DMS114 treated with DMSO at 0.1 percent for 48 hours (cell line): Measurements from ENCODE around the gene BMPER.
A peak's percentile ranks its signal among the peaks of the same experiment; 100 is the strongest.

Experiments used
- DNase-seq: peaks from one replicate; lab custom pipeline; 2025; ENCODE audit not compliant: unreplicated experiment; lab: John Stamatoyannopoulos, UW

The BMPER gene

DNA sequence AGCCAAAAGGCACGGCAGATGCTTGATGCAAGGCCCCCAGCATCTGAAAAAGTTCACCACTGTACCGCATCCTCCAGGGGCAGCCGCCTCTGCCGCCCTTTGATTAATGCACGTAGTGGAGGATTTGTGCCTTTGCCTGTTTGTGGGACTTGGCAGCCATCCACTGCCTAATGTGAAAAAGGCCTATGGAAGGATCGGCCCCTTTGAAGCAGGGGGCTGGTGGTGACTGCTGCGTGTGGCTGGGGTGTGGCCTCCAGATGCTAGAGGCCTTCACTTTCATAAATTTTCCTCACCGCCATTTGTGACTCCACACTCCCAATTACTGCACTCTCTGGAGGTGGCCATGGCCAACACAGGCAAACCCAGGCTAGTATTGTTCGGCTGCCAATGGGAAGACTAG, 226.0 kb downstream of the BMPER start:
- DNase-seq: no peak

DNA sequence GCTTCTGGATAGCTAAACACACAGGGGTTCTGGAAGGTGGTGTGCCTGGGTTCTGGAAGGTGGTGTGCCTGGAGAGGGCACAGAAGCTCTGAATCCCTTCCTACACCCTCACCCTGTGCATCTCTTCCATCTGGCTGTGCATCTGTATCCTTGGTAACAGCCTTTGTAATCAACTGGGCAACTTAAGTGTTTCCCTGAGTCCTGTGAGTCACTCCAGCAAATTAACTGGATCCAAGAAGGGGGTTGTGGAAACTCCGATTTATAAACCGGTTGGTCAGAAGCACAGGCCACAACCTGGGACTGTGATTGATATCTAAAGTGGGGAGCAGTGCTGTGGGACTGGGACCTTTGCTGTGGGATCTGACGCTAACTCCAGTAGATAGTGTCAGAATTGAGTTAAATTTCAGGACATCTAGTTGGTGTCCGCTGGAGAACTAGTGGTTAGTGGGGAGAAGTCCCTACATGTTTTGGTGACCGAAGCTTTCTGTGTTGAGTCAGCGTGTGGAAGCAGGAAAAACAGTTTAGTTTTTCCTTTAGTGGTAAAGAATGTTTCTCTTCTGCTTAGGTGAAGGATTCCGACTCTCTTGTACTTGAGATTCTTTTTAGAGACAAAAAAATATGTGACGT, 228.1 kb downstream of the BMPER start:
- DNase-seq: no peak

DNA sequence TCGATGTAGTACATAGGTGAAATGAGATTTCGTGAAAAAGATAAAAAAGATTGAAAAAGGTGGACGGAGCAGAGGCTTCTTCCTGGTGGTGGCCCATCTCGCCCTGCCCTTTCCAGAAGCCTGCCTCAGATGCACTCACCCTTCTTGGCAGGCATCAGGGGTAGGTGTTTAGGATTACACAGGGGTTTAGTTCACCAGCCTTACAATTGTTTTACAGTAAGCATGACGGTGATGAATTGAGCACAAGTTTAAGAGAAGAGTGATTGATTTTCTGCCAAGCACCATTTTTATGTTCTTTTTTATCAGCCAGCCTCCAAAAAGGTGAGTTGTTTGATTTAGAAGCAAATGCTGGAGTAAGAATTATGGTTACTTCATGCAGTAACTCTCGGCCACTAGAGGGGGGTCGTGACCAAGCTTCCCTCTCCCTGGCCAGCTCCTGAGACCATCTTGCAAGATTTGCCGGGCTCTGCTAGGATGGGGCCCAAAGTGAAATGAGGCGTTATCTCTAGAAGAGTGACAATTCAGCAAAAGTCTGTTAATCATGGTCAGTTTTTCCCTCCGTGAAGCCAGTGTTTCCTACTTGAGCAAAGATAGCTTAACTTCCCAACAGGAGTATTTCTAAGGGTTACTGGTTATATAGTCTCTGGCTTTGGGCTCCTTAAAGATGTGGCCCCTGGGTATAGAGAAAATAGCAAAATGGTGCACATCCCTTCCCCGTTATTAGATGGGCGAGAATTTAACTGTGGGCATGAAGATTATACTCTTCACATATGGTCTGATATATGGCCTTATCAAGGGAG, 228.8 kb downstream of the BMPER start:
- DNase-seq: peak; percentile 44

DNA sequence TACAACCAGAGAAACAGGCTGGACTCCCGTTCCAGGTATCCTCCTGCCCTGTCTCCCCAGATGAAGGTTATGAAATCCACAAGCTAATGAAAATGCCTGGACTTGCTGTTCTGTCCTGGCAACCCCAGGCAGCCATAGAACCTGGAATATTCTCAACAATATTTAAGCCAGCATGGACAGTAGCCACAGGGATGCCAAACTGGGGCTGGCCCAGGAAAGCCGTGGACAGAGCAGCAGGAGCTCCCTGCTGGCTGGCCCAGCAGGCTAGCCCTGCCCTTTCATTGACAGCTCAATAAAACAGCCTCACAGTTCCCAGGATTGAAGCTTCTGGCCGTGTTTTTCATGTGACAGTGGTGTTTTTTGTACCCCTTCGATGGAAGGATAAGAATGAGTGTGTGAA, 230.6 kb downstream of the BMPER start:
- no peak for DNase-seq

DNA sequence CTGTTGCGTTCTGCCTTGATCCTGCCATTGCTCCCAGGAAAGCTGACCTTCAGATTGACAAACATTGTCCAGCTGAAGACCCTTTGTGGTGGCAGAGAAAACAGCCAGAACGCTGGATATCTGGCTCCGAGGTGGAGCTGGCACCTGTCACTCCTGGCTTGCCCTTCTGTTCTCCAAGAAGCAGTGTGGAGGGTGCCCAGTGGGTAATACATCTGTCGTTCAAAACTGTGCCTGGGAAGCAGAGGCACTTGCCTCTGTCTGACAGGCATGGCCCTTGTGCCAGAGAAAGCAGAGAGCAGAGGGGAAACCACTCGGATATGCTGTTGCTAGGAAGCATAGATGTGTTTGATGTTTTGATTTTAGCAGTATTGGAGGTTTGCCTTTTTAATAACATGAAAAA, 231.4 kb downstream of the BMPER start:
- no peak for DNase-seq

DNA sequence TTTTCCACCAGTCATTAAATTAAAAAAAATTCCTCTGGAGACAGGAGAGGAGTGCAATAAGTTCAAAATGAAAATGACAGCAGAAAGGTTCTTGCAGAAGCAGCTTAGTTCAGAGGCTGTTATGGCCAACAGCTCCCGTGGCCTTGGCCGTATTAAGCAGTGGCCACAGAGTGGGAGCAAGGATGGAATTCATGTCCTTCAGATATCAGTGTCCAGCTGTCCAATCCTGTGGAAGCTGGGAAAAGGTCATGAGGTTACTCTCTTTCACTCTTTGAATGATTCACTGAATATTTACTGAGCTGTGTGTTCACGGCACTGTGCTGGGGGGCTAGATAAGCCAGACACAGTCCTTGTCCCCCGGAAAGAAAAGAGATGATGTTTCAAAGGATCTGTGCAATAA, 231.8 kb downstream of the BMPER start:
- DNase-seq: no peak

DNA sequence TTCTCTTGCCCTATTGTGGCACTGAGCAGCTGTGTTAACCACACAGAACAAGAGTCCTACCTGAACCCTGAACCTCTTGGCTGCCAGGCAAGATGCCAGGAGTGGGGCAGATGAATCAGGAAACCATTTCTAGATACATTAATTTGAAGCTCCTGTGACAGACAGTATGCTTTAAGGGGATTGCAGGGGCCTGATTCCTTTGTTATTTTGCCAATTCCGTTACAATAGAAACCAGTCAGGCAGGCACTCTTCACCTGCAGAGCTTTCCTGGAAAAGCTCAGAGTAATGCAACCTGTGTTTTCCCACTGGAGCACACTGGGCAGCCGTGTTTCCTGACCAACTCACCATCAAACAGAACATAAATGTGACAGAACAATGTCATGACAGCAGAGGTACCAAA, 233.1 kb downstream of the BMPER start:
- no peak for DNase-seq

DNA sequence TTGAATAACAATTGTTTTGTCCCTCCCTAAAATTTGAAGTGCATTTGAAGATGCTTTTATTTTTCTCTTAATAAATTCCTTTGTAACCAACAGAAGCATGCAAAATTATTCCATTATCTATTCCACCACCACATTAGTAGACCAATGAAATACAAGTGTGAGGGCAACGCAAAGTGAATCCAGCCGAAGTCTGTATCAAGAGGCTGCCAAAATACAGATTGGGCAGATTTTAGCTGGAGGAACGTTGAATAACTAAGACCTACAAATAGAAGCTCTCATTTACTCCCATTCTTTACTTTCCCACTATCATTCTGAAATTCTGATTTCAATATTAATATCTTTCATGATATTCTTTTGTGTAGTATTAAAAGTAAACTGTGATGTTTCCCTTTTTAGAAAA, 233.7 kb downstream of the BMPER start:
- no peak for DNase-seq

DNA sequence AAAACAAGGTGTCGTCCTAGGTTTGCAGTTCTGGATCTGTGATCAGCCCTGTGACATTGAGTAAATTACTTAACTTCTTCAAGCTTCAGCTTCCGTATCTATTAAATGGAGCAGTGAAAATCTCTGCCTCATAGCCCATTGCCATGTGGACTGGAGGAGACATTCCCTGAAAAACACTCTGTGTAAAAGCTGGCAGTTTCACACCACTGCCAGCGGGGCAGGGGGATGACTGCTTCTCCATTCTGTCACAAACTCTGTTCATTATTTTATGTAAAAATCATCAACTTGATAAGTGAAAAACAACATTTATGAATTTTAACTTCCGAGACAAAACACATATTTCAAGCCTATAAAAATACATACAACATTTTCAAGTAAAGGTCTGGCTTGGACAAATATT, 234.7 kb downstream of the BMPER start:
- DNase-seq: no peak

DNA sequence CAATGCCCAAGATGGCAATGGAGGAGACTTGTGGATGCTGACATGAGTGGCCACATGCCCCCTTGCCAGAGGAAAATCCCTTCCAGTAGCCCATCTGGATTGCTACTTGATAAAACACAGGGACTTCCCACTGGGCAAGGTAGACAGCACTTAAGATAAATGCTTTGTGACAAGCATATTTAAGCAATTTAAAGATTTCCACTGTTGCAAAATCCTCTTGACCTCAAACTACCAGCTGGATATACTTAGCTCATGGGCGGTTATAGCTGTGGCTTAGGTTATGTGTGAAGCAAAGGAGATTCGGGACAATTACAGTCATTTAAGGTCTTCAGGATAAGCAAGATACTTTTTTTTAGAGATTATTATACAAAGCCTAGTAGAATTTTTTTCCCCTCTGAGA, 238.1 kb downstream of the BMPER start:
- no peak for DNase-seq

DNA sequence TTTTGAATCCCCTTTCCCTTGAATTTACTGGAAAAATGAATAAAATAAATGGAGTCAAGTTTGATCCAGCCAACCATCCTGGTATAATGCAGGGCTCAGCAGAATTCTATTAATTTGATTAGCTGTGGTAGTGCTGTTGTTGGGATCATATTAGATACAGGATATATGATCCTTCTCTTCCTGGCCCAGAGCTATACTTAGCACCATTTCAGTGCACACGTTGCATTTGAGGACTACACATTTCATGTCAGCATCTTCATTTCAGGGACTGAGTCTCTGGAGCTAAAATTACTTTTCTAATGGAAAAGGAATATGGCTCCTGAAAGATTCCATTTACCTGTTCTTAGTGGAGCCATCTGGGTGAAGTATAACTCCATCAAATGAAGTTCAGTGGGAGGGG, 240.3 kb downstream of the BMPER start:
- no peak for DNase-seq

DNA sequence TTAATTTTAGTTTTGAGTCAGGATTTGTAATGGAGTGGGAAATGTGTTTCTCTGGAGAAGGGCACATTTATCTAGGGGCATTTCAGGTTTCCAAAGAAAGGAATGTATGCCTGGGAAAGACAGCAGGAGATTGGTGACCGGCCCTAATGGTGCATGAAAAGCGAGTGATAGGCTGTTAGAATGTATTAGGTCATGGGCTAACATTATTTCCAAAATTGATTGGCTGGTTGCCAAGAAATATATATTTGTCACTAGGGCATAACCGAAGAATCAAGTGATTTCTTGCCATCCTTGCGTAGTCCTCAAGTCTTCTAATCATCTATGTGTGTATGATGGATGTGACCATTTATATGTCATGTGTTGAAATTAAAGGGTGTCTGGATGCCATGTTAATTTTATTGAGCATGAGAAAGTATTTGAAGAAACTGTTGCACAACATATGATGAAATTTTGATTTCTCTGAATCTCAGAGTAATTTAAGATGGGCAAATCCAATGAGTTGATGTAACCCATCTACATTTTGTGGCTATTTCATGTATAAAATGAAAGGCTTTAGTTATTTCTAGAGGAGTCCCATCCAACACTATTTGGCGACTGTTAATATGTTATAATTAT, 248.4 kb downstream of the BMPER start:
- no peak for DNase-seq

DNA sequence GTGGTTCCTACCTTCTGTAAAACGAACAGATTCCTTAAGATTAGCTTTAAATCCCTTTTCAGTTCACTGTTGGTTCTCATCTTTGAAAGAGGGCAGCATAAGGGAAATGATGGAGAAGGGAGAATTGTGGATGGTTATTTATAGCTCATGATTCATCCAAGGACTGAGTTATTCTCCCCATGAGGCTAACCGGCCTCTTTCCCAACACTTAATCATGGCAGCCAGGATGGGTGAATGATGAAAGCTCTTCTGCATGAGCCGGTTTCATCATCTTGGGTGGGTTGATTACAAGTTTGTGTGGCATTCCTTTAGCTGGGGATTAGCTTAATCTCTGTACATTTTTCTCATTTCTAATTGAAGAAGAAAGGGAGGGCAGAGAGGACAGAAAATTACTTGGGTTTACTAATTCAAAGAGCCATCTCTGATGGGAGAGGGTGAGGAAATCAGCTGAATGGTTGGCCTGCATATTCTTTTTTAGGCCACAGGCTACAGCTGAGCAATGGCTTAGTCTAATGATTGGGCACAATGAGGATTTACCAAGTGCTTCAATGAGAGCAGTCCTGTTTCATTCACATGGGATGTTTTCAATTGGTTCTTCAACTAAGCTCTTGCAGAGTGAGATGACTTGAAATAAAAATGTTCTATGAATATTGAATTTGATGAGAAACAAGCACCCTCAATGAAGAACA, 250.0 kb downstream of the BMPER start:
- DNase-seq: no peak

DNA sequence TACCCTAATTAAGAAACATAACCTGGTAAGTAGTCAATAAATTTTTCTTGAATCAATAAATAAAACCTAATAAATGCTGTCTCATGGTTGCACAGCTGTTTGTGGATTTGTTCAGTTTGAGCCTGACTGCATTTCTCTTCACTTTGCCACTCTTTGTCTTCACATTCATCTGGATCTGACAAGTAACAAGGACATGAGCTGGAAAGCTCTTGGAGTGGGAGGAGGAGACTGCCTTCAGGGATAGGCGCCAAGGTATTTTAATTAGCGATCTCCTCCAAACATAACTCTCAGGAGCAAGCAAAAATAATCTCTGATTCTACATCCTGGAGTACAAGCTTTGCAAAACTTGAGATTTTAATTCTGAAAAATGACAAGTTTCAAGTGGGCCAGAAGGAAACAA, 251.0 kb downstream of the BMPER start:
- DNase-seq: no peak

DNA sequence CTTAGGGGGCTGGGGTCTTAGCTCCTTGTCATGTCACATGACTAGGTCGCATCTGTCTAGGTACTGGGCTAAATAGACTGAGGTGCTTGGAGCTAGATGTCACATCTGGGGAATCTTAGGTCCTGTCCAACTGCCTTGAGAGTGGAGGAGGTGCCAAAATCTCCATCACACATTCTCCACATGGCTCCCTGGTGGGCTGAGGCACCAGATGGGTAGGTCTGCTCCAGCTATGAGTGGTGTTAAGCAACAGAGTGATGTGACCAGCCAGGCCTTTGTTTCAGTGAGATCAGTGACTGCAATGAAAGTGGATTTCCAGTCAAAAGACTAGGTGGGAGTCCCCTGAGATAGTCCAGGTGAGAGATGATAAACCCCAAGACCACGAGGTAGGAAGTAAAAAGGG, 251.8 kb downstream of the BMPER start:
- DNase-seq: no peak

DNA sequence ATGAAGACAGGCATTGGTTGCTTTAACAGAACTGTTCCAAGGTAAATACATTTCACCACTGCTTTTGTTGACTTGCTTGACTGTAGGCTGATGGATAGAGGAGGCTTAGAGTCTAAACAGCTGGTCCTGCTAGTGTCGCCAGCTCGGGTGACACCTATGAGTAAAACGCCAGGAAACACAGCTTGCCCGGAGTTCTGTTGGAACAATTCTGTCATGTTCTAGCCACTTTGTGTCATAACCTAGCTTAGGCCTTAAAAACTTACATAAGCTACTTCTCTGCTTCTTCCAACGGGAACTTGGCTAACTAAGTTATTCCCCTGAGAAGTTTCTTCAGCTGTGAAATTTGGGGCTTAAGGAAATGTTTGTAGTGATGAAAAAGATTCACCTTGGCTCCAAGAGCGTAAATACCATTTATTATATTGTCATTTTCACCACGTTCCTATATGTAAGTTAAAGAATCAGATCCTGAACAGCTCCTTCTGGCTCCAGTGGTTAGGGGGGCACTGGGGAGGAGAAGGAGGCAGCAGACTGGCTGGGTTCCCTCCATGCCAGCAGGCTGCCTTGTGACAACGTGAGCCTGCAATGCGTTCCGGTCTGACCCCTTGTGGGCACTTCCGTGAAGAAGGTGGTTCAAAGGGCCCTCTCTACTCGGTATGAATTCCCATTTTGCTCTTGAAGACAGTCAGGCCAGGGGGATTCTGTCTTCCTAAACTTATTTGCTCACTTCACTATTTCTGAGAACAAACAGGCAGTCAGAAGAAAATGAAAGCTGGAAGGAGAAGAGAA, 253.2 kb downstream of the BMPER start:
- no peak for DNase-seq

DNA sequence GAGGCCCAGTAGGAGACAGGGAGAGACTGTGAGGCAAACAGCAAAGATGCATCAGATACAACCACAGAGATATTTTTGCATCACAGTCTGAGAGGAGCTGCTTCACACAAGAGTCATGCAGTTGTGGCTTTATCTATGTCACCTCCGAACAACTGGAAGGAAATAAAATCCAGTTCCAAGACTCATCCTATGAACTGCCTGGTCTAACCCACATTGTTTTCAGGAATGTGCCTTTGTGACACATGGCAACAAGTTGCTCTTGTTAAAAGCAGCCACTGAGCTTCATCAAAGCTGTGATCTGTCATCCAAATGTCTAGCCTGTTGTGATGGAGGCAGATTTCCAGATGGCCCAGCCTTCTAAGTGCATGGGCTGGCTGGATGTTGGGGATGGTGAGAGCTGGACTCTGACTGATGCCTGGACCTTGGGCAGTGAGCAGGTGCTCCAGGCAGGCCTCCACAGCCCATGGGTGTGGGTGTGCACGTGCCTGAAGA, 255.0 kb downstream of the BMPER start:
- no peak for DNase-seq

DNA sequence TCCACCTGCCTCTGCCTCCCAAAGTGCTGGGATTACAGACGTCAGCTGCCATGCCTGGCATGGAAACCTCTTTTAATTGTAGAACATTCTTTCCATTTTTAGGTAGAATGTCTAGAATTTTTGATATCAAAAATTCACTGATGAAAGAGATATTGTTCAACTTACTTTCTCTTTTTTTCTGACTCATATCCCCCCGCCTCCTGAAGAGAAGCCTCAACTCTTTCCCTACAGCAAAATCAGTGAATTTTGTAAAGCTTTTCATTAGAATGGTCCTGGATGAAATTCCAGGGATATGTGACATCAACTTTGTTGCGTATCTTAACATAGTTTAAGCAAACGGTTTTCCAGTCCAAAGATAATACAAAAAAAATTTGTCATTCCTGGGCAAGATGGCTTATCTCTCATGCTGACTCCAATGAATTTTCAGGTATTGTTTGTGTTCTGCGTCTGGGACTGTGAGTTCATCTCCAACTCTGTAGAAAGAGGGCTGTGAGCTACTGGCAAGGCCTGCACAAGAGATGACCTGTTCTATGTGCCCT, 256.8 kb downstream of the BMPER start:
- no peak for DNase-seq

DNA sequence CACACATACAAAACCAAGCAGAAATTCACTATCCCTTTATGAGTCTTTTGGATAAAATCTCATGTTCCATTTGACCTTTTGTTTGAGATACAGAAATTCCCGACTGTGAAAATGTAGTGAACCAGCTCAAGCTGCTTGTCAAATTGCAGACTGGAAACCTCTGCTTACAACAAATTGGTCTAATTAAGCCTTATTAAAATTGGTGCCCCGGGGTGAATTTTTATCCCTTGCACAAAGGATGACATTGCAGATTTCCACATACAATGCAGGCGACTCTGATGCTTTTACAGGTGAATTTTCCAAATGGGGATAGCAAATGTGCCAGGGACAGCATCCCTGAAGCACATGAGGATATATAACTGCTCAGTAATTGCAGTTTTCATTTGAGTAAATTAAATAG, 257.3 kb downstream of the BMPER start:
- no peak for DNase-seq

DNA sequence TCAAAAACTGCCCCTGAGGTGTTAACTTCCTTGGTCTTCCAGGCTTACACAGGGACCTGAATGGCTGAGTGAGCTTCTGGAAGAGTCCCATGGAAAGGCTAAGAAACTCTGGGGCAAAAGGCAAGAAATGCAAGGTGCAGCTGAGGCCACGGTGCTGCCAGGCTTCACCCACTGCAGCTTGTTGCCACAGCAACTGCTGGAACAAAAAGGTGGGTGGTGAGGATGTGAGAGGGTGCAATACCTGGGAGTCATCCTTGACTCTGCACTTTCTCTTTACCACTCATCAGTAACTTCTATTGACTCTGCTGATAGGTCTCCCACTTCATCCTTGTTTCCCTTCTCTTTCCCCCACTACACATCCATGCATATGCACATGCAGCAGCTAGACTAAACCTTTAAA, 258.6 kb downstream of the BMPER start:
- no peak for DNase-seq

DNA sequence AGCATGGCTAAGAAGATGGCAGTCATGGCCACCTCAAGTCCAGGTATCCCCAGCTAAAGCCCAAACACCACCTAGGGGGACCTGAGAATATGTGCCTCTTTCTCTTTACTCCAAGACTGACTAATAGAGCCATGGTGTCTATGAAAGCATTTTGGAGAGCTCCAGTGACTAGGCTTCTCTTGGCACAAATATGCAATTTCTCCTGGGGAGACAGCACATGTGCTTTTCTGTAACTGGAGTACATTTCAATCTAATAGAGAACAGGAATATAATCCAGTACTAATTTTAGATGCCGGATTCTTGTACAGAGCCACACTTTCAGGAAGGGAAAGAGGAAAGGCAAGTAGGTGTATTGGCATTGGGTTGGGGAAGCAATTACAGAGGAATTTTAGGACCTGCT, 260.1 kb downstream of the BMPER start:
- DNase-seq: no peak
